GM21786 (cell line): Measurements from ENCODE around the gene TNFRSF14.

Experiments
- ATAC-seq: cut with Tn5 transposase; IDR thresholded peaks from one replicate; pipeline ENCODE4 v1.9.1; 2021; ENCODE audit not compliant: unreplicated experiment

The TNFRSF14 gene

DNA sequence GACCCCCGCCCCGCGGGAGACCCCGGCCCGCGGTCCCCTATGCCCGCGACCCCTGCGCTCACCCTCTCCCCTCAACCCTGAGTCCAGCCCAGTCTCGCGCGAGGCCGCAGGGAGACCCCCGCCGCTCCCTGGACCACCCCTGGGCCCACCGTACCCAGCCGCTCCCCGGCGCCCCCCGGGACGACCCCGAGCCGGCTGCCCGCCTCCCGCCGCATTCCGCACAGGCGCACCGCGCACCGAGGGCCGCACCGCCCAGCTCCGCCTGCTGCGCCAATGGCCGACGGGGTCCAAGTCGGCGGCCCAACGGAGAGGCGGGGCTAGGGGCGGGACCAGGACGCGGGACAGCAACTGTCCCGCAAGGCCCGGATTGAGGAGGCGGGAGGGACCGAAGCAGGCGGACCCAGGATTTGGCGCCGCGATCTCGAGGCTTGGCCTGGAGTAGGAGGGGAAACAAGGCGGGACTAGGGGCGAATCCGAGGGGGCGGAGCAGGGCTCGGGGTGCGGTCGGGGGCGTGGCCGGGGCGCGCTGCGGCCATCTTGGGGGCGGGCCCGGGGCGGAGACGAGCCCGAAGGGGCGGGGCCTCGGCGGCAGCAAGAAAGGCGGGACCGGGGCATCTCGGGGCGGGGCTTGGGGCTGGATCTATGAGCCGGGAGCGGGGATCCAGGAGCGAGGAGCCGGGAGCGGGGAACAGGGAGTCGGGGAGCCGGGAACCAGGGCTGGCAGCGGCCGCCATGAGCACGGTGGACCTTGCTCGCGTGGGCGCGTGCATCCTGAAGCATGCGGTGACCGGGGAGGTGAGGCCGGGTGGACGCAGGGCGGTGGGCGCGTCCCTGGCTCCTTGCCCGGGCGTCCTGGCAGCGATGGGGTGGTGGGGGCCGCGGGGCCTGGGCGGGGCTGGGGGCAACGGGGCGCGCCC lies 30.2 kb downstream of the TNFRSF14 start, which contains the start of gene PRXL2B:
Gene PRXL2B (plus strand): TSS at position 624 of the 917 bp plus-strand sequence. CDS start 109 bp downstream, at position 733.
- ATAC-seq, result peak; percentile 53

GRCh38 chr1:2587071-2587859 lies 31.1 kb downstream of the TNFRSF14 start:
- no peak for ATAC-seq

DNA sequence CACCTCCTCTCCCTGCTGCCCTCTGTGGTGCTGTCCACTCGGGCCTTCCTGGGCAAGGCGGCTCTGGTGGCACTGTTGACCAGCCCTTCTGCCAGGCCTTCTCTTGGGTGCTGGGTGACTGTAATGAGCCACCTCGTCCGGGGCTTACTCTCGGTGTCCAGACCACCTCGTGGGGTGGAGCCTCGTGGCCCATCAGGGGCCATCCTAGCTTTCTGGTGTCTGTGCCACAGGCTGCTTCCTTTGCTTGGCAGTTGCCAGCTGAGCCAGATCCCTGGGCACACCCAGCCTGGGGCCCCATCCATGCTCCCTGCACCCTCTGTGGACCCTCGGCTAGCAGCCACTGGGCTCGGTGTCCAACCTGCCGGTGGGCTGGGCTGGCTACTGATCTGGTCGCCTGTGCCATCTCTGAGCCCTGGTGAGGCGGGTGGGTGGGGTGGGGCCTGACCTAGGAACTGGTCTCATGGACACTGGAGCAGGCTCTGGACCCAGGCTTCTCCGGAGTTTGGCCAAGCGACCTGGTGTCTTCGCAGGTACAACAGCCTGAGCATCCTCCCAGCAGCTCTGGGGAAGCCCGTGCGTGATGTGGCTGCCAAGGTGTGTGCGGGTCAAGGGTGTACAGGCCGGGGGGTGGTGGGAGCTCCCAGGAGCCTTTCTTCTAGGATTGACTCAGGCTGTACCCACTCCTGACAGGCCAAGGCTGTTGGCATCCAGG lies 31.8 kb downstream of the TNFRSF14 start:
- no peak for ATAC-seq

DNA sequence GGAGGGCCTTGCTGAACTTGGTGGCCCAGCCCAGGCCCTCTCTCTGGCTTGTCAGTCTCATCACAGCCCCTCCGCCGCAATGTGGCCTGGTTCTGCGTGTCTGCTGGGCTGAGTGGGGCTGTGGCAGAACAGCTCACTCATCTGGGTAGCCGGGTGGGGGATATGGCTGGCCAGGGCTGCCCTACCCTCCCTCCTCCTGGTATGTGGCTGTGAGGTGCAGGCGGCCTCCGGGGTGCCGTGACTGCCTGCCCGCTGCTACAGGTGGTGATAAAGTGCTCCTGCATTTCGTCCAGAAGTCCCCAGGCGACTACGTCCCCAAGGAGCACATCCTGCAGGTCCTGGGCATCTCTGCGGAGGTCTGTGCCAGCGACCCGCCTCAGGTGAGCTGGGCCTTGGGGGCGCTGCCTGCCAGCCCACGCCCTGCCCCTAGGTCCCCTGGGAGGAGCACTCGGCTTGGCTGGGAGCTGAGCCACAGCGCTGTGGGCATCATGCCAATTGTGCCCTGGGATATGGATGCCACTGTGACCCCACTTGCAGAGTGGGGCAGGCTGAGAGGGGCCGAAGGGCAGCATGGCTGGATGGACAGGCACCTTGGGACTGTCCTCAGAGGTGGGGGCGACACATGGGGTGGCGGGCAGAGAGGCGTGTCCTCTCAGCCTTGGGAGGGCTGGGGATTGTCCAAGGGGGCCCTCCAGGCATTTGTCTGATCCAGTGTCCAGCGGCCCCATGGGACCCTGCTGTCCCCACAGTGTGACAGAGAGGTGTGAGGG lies 32.7 kb downstream of the TNFRSF14 start:
- no peak for ATAC-seq

DNA sequence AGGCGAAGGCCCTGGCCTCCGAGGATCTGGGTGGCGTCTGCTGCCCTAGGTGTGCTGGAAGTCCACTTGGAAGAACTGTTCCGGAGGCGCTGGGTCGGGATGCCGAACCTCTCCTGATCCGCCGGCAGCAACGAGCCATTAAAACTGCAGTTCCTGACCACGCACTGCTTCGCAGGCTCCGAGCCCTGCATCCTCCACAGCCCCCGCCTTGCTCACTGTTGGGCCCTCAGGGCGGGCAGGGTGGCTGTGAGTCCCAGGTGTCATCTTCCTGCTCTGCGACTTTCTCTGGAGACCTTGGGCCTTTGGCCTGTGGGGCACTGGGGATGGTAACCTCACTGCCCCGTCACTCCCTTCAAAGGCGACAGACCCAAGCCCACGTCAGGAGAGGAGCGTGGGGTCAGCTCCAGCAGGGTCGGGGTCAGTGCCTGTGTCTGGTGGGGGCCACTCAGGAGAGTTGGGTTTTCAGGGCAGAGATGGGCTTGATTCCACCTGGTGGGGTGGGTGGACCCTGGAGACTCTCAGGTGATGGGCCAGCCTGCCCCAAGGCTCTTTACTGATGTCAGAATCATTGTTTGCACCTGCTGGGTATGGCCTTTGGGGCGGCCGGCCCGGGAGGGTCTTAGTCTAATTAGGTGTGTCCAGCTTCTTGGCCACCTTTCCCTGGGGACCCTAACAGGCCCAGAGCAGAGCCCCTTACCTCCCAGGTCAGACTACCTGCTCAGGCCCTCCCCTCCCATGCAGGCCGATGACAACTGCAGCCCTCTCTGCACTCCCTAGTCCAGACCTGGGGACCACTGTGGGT lies 33.5 kb downstream of the TNFRSF14 start:
- ATAC-seq, result no peak

GRCh38 chr1:2590233-2591141 lies 34.3 kb downstream of the TNFRSF14 start:
- no peak for ATAC-seq

DNA sequence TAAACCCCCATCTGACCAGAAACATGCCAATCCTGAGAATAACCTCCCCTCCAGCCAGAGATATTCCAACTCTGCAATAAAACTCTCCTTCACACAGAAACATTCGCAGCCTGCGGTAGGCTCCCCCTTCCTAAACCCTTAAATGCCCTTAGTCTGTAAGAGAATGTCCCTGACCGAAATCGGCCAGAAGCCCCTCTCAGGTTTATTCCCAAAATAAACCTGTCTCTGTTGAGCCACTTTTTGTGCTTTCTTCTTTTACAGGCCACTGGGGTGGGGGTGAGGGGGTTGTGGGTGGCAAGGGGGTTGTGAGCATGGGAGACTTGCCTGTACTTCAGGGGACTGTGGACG lies 35.0 kb downstream of the TNFRSF14 start:
- ATAC-seq, result no peak

GRCh38 chr1:2591581-2592261 lies 35.5 kb downstream of the TNFRSF14 start:
- no peak for ATAC-seq

DNA sequence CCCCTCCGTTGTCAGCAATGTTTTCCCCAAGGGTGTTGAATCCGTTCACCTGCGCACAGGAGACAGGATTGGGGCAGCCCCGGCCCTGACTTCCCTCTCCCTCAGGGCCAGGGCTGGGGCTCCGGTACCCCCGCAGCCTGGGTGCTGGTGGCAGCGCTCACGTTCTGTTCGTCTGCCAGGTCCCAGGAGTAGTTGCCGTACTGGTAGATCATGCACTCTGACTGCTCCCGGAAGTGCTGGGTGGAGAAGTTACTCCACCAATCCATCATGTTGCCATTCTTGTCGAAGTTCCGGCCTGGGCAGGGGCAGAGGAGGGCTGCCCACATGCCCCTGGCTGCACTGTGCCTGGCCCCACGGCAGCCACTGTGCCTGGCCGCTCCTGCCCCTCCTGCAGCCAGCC lies 36.5 kb downstream of the TNFRSF14 start:
- ATAC-seq, result no peak

DNA sequence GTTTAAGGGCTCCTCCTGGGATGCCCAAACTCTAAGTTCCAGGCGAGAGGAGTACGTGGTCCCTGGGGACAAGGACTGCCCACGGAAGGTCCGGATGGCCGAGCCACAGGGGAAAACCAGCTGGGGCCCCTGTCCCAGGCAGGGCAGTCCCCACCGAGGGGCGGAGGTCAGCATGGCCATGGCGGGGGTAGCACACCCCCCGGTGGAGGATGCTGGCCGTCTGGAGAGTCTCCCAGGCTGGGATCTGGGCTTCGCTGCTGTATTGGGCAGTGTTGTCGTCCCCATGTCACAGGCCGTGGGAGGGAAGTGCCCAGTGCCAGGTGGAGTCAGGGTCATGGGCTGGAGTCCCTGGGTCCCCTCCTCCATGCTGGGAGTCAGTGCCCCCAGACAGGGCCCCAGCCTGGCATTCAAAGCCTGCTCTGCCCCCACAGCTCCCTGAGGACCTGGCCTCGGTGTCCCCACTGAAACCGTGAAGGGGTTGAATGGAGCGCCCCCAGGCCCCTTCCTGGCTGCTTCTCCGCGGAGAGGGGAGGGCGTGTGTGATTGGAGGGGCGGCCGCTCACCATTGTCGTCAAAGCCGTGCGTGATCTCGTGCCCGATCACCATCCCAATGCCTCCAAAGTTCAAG lies 37.2 kb downstream of the TNFRSF14 start:
- ATAC-seq, result no peak

GRCh38 chr1:2594001-2594640 lies 38.0 kb downstream of the TNFRSF14 start:
- no peak for ATAC-seq

DNA sequence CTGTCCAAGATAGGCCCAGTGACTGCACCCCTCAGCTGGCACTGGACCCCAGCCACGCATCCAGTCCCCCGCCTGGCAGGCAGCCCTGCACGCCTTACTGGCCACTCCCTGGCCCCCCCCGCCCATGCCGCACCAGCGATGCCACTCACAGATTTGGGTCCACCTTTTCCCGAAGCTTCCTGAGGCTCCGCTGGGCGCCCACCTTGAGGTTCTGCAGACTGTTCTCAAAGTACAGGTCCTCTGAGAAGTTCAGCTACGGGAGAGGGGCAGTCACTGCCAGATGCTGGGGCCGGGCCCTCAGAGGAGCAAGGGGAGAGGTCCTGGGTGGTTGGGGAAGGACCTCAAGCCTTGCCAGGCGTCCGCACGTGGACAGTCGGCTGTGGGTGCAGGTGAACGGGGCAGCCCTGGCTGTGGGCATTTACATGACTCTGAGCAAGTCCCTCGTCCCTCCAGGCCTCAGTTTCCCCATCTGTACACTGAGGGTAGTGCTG lies 38.5 kb downstream of the TNFRSF14 start:
- ATAC-seq, result no peak

DNA sequence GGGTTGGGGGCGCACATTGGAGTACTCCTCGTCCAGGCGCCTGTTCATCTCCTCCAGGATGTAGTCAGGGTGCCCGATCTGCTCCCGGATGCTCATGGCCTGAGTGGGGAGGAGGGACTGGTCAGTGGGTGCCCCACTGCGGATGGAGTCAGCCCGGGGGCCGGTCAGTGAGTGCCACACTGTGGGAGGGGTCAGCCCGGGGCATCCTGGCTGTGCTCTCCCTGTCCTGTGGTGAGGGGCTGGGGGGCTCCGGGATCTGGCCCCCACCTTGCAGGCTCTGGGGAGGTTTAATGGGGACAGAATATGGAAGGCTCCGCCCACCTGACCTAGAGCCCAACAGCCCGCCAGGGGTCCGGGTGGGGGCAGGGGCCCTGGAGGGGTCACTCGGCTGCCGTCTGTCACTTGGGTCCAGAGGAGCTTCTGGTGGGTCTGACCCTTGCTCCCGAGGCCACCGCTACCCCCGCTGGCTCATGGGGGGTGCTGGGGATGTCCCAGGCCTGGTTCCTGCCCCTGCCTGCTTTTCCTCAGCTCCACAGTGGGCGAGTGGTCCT lies 39.2 kb downstream of the TNFRSF14 start:
- ATAC-seq, result no peak

DNA sequence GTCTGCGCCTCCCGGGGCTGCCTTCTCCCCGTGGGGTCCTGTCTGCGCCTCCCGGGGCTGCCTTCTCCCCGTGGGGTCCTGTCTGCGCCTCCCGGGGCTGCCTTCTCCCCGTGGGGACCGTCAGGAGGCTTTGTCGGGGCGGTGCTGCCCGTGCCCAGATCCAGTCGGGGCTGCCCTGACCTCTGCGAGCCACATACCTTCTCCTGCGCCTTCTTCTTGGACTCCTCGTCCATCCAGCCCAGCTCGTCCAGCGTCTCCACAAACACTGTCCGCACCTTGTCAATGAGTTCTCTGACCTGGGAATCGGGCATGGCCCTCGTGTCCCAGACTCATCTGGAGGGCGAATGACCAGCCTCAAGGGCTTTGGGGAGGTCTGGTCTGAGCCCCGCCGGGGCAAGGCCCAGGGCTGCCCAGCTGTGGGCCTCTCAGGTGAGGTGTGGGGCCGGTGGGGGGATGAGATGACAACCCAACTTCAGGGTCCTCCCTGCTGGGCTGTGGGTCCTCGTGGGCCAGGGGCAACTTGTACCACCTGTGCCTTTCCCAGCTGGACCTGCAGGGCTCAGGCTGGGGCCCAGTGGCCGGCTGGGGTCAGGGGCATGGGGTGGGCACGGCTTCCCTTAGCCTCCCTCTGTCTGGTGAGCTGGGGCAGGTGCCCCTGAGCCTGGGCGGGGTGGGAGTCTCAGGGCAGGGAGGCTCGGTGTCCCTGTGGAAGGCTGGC lies 39.8 kb downstream of the TNFRSF14 start:
- no peak for ATAC-seq

- ATAC-seq, result no peak
Observed at GRCh38 chr1:2596530-2597333, 40.6 kb downstream of the TNFRSF14 start.
